Measurements from ENCODE around the gene PTPN1. TPM values are rescaled to one million over a fixed set of nuclear protein-coding genes. Genes with fewer than 3 reads are reported as not detected.

The PTPN1 gene
- total and polyA plus RNA-seq, 2 experiments from 2014 or later: 16.9 to 26.4 TPM

DNA sequence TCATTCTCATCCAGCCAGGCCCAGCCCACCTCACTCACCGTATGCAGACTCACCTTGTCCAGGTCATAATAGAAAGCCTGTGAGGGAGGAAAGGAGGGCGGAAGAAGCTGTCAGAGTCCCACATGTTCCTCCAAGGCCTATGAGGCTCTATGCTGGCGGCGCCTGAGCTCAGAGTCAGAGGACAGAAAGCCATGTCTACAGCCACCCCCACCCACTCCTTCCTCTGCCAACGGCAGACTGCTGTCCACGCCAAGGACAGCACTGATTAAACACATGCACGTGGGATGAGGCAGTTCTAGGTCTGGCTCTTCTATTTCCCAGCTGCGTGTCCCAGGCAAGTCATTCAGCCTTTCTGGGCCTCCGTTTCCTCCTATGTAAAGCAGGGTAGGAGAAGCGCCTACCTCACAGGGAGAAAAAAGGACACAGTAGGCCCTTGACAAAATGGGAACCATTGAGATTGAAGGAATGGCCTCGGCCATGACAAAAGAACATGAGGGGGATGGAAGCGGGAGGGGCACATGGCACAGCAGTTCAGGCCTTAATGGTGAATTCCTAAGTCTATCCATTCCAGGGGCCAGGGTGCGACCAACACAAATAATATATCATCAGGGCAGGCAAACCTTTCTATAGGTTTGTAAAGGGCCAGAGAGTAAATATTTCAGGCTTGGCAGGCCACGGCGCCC is 101.1 kb downstream of the PTPN1 start:
- H2AFZ ChIP-seq: 0 out of 2 replicates have a peak overlapping the region, but pooled peaks have one; percentile 28
- H3K4me3 ChIP-seq: no peak overlapping the region
- Mint-ChIP-seq H3K27me3 (ENCODE audit: insufficient read depth, low read depth, poor library complexity) (peaks cover 7% of the 10 kb centered on the region), H3K4me1 (peaks cover 14% of the 10 kb centered on the region; the same call in 2 of the 3 replicates), H3K27ac (peak overlapping the region; percentile 56; the same call in 1 of the 2 replicates), H3K4me3 (no peak overlapping the region), H3K9me3 (no peaks in the 10 kb centered on the region; the same call in 2 of the 3 replicates), H3K36me3 (ENCODE audit: low read depth) (no peaks in the 10 kb centered on the region)
- no peaks in the 10 kb centered on the region for H3K79me2 ChIP-seq (replicated peaks; ENCODE audit: insufficient read depth)
- no peaks in the 10 kb centered on the region for H4K20me1 ChIP-seq (replicated peaks; ENCODE audit: insufficient read depth)
- DNase-seq (ENCODE audit: low spot score) (no peak), ATAC-seq (peak; percentile 40)
- H3K27ac ChIP-seq (ENCODE audit: low read depth): no peak overlapping the region
- no peaks in the 10 kb centered on the region for H3F3A ChIP-seq (replicated peaks; ENCODE audit: low read depth)
- no peak for TF ChIP-seq ZNF114 (CRISPR knock-in tag; IDR thresholded peaks at IDR 0.05)
- no peak for TF ChIP-seq ETS1 (IDR thresholded peaks at IDR 0.05)
- TF ChIP-seq, protein P1, sequence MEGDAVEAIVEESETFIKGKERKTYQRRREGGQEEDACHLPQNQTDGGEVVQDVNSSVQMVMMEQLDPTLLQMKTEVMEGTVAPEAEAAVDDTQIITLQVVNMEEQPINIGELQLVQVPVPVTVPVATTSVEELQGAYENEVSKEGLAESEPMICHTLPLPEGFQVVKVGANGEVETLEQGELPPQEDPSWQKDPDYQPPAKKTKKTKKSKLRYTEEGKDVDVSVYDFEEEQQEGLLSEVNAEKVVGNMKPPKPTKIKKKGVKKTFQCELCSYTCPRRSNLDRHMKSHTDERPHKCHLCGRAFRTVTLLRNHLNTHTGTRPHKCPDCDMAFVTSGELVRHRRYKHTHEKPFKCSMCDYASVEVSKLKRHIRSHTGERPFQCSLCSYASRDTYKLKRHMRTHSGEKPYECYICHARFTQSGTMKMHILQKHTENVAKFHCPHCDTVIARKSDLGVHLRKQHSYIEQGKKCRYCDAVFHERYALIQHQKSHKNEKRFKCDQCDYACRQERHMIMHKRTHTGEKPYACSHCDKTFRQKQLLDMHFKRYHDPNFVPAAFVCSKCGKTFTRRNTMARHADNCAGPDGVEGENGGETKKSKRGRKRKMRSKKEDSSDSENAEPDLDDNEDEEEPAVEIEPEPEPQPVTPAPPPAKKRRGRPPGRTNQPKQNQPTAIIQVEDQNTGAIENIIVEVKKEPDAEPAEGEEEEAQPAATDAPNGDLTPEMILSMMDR (conservative IDR thresholded peaks at IDR 0.05; ENCODE audit: low read depth in 2 of 2): no peak
- TF ChIP-seq NANOG (IDR thresholded peaks at IDR 0.05; ENCODE audit: borderline replicate concordance): no peak
- TF ChIP-seq JUNB (IDR thresholded peaks at IDR 0.05; ENCODE audit: unreplicated experiment): no peak
- TF ChIP-seq POLR2AphosphoS5 (IDR thresholded peaks at IDR 0.05; ENCODE audit: low read depth): no peak
- no peak for TF ChIP-seq STAT1 (IDR thresholded peaks at IDR 0.05; ENCODE audit: unreplicated experiment)
- TF ChIP-seq ZNF331 (CRISPR knock-in tag; IDR thresholded peaks at IDR 0.05; ENCODE audit: low read depth): no peak
- TF ChIP-seq EZH2phosphoT487 (IDR thresholded peaks at IDR 0.05; ENCODE audit: unreplicated experiment): no peak
- TF ChIP-seq CREB1 (CRISPR knock-in tag; IDR thresholded peaks at IDR 0.05; ENCODE audit: low read depth): no peak
- TF ChIP-seq, protein P2, sequence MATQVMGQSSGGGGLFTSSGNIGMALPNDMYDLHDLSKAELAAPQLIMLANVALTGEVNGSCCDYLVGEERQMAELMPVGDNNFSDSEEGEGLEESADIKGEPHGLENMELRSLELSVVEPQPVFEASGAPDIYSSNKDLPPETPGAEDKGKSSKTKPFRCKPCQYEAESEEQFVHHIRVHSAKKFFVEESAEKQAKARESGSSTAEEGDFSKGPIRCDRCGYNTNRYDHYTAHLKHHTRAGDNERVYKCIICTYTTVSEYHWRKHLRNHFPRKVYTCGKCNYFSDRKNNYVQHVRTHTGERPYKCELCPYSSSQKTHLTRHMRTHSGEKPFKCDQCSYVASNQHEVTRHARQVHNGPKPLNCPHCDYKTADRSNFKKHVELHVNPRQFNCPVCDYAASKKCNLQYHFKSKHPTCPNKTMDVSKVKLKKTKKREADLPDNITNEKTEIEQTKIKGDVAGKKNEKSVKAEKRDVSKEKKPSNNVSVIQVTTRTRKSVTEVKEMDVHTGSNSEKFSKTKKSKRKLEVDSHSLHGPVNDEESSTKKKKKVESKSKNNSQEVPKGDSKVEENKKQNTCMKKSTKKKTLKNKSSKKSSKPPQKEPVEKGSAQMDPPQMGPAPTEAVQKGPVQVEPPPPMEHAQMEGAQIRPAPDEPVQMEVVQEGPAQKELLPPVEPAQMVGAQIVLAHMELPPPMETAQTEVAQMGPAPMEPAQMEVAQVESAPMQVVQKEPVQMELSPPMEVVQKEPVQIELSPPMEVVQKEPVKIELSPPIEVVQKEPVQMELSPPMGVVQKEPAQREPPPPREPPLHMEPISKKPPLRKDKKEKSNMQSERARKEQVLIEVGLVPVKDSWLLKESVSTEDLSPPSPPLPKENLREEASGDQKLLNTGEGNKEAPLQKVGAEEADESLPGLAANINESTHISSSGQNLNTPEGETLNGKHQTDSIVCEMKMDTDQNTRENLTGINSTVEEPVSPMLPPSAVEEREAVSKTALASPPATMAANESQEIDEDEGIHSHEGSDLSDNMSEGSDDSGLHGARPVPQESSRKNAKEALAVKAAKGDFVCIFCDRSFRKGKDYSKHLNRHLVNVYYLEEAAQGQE (IDR thresholded peaks at IDR 0.05; ENCODE audit: unreplicated experiment): no peak
- TF ChIP-seq ZNF462 (CRISPR knock-in tag; IDR thresholded peaks at IDR 0.05): no peak
- TF ChIP-seq EZH2 (IDR thresholded peaks at IDR 0.05; ENCODE audit: low read depth, unreplicated experiment): no peak
- no peaks in the 10 kb centered on the region for H3K27me3 ChIP-seq (ENCODE audit: insufficient read depth)
- H3K4me2 ChIP-seq: no peak overlapping the region
- H3K4me1 ChIP-seq (ENCODE audit: insufficient read depth): no peaks in the 10 kb centered on the region
- H3K9me2 ChIP-seq (ENCODE audit: insufficient read depth): no peaks in the 10 kb centered on the region
- H3K36me3 ChIP-seq (ENCODE audit: insufficient read depth): no peaks in the 10 kb centered on the region

Data from GM23338 (cell line).